IMR-90 (cell line): Measurements from ENCODE around the gene CARS2.

ENCODE experiments used
- BHLHE40 ChIP-seq: fragments of 150-350 bp; IDR thresholded peaks from 2 replicates; pipeline ENCODE4 v1.6.1; 2016; ENCODE audit warnings: mild to moderate bottlenecking, low read depth, low read length
- CEBPB ChIP-seq: IDR thresholded peaks from 2 replicates; pipeline ENCODE4 v1.6.1; 2012; ENCODE audit warnings: low read depth, low read length, improper control_type of control experiment
- FOS ChIP-seq: fragments of 150-350 bp; IDR thresholded peaks from 2 replicates; pipeline ENCODE4 v1.6.1; 2016; ENCODE audit warnings: low read depth, low read length
- MAFK ChIP-seq: IDR thresholded peaks from 2 replicates; pipeline ENCODE4 v1.6.1; 2012; ENCODE audit warnings: low read depth, low read length, improper control_type of control experiment
- MXI1 ChIP-seq: IDR thresholded peaks from 2 replicates; pipeline ENCODE4 v1.6.1; 2012; ENCODE audit warnings: low read depth, mild to moderate bottlenecking, low read length, moderate library complexity, borderline replicate concordance
- NFE2L2 ChIP-seq: fragments of 150-350 bp; IDR thresholded peaks from 2 replicates; pipeline ENCODE4 v1.6.1; 2016; ENCODE audit warnings: low read depth, mild to moderate bottlenecking, low read length
- POLR2A ChIP-seq: IDR thresholded peaks from 2 replicates; pipeline ENCODE4 v1.6.1; 2012; ENCODE audit warnings: mild to moderate bottlenecking, low read depth, low read length
- RAD21 ChIP-seq: IDR thresholded peaks from 2 replicates; pipeline ENCODE4 v1.6.1; 2012; ENCODE audit warnings: low read length, improper control_type of control experiment
- RCOR1 ChIP-seq: IDR thresholded peaks from 2 replicates; pipeline ENCODE4 v1.6.1; 2012; ENCODE audit warnings: mild to moderate bottlenecking, low read length, improper control_type of control experiment; ENCODE audit not compliant: insufficient replicate concordance
- SMC3 ChIP-seq: fragments of 150-350 bp; IDR thresholded peaks from 2 replicates; pipeline ENCODE4 v1.6.1; 2016; ENCODE audit warnings: low read depth, mild to moderate bottlenecking, antibody characterized with exemption, low read length, moderate library complexity
- TF ChIP-seq, protein P1 (sequence below): conservative IDR thresholded peaks from 2 replicates; pipeline ENCODE4 v1.5.1; 2012; ENCODE audit warnings: mild to moderate bottlenecking, low read depth, low read length, improper control_type of control experiment
- TF ChIP-seq, protein P2 (sequence below): fragments of 150-350 bp; IDR thresholded peaks from 2 replicates; pipeline ENCODE4 v1.6.1; 2017; ENCODE audit warnings: mild to moderate bottlenecking, antibody characterized with exemption, low read length, low read depth

DNA sequence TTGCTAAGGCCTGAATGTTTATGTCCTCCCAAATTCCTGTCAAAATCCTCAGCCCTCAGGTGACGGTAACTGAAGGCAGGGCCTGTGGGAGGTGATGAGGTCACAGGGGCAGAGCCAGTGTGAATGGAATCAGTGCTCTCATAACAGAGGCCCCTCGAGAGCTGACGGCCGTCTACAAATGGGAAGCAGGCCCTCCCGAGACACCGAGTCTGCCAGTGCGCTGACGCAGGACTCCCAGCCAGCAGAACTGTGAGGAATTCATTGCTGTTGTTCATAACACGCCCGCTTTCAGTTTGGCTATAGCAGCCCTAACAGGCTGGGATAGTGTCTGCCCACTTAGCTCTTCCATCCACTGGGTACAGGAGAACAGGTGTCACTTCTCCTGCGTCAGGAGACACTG is 41.2 kb downstream of the CARS2 start:
- TF ChIP-seq POLR2A (no peak), NFE2L2 (no peak), RCOR1 (no peak), FOS (no peak), SMC3 (no peak), RAD21 (no peak), MAFK (no peak), BHLHE40 (no peak), CEBPB (no peak), MXI1 (no peak)
- TF ChIP-seq, protein P1, sequence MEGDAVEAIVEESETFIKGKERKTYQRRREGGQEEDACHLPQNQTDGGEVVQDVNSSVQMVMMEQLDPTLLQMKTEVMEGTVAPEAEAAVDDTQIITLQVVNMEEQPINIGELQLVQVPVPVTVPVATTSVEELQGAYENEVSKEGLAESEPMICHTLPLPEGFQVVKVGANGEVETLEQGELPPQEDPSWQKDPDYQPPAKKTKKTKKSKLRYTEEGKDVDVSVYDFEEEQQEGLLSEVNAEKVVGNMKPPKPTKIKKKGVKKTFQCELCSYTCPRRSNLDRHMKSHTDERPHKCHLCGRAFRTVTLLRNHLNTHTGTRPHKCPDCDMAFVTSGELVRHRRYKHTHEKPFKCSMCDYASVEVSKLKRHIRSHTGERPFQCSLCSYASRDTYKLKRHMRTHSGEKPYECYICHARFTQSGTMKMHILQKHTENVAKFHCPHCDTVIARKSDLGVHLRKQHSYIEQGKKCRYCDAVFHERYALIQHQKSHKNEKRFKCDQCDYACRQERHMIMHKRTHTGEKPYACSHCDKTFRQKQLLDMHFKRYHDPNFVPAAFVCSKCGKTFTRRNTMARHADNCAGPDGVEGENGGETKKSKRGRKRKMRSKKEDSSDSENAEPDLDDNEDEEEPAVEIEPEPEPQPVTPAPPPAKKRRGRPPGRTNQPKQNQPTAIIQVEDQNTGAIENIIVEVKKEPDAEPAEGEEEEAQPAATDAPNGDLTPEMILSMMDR: no peak
- TF ChIP-seq, protein P2, sequence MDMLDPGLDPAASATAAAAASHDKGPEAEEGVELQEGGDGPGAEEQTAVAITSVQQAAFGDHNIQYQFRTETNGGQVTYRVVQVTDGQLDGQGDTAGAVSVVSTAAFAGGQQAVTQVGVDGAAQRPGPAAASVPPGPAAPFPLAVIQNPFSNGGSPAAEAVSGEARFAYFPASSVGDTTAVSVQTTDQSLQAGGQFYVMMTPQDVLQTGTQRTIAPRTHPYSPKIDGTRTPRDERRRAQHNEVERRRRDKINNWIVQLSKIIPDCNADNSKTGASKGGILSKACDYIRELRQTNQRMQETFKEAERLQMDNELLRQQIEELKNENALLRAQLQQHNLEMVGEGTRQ: no peak
